ENCODE data around the gene STAU1.
"Not testable (repeated sequence)": the region's sequence is repeated elsewhere in the genome, so short reads cannot be mapped to it uniquely, and the experiment has no call there.

GRCh38 chr20:49134797-49135196 is 53.3 kb downstream of the STAU1 start:
- TF ChIP-seq POLR2AphosphoS5 (IDR thresholded peaks at IDR 0.05; ENCODE audit: borderline replicate concordance, low read depth, low read length); FOXP2 (optimal IDR thresholded peaks at IDR 0.05; ENCODE audit: control extremely low read depth, extremely low read length, insufficient read depth); EZH2 (IDR thresholded peaks at IDR 0.05): not testable (repeated sequence)
